OCI-LY7 (cell line): ENCODE results near the gene SLC9A7.

Source experiments
- EZH2phosphoT487 ChIP-seq: fragments of 200-600 bp; sonication (generic); IDR thresholded peaks from 2 replicates; pipeline ENCODE4 v1.6.1; 2018; ENCODE audit warnings: low read depth, borderline replicate concordance, mild to moderate bottlenecking, mixed run types, antibody characterized with exemption, low read length, moderate library complexity, mixed read lengths
- TF ChIP-seq, protein P1 (sequence below): fragments of 200-600 bp; sonication (generic); conservative IDR thresholded peaks from 2 replicates; pipeline ENCODE4 v1.5.1; 2014; ENCODE audit warnings: mild to moderate bottlenecking, antibody characterized with exemption, low read length, moderate library complexity, mixed read lengths

GRCh38 chrX:46678232-46678631 lies 80.7 kb downstream of the SLC9A7 start:
- TF ChIP-seq, protein P1, sequence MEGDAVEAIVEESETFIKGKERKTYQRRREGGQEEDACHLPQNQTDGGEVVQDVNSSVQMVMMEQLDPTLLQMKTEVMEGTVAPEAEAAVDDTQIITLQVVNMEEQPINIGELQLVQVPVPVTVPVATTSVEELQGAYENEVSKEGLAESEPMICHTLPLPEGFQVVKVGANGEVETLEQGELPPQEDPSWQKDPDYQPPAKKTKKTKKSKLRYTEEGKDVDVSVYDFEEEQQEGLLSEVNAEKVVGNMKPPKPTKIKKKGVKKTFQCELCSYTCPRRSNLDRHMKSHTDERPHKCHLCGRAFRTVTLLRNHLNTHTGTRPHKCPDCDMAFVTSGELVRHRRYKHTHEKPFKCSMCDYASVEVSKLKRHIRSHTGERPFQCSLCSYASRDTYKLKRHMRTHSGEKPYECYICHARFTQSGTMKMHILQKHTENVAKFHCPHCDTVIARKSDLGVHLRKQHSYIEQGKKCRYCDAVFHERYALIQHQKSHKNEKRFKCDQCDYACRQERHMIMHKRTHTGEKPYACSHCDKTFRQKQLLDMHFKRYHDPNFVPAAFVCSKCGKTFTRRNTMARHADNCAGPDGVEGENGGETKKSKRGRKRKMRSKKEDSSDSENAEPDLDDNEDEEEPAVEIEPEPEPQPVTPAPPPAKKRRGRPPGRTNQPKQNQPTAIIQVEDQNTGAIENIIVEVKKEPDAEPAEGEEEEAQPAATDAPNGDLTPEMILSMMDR, result no peak
- TF ChIP-seq EZH2phosphoT487, result no peak
